Measurements from ENCODE around the gene KCNJ18.
"Not testable (repeated sequence)": the region's sequence is repeated elsewhere in the genome, so short reads cannot be mapped to it uniquely, and the experiment has no call there.

DNA sequence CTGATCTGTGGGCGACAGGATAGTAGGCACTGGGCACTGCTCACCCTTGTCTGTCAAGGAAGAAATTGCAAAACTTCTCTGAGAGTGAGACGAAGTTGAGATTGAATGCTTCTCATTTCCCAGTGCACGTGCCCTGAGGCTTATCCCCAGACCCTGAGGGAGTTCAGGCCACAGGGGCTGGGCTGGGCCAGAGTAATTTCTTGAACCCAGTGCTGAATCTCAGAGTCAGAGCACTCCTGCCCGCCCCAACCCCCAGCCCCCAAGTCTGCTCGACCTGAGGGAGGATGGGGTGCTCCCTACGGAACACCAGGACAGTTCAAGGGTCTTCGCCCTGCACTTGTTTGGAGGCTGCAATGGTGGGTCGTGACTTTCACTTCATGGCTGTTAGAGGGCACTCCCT, 17.7 kb downstream of the KCNJ18 start:
- TF ChIP-seq, protein P1, sequence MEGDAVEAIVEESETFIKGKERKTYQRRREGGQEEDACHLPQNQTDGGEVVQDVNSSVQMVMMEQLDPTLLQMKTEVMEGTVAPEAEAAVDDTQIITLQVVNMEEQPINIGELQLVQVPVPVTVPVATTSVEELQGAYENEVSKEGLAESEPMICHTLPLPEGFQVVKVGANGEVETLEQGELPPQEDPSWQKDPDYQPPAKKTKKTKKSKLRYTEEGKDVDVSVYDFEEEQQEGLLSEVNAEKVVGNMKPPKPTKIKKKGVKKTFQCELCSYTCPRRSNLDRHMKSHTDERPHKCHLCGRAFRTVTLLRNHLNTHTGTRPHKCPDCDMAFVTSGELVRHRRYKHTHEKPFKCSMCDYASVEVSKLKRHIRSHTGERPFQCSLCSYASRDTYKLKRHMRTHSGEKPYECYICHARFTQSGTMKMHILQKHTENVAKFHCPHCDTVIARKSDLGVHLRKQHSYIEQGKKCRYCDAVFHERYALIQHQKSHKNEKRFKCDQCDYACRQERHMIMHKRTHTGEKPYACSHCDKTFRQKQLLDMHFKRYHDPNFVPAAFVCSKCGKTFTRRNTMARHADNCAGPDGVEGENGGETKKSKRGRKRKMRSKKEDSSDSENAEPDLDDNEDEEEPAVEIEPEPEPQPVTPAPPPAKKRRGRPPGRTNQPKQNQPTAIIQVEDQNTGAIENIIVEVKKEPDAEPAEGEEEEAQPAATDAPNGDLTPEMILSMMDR (IDR thresholded peaks at IDR 0.05; ENCODE audit: low read depth, low read length, poor library complexity, severe bottlenecking), result not testable (repeated sequence)
- not testable (repeated sequence) for TF ChIP-seq EZH2phosphoT487 (IDR thresholded peaks at IDR 0.05; ENCODE audit: borderline replicate concordance, low read length)

Measured in DOHH2 (cell line).